SK-N-SH (cell line): ENCODE measurements around the gene SCAMP5. TPM values are rescaled to one million over a fixed set of nuclear protein-coding genes. Genes with fewer than 3 reads are reported as not detected.

Source experiments
- CTCF ChIA-PET: fragments of 300-600, 350-600 bp; formaldehyde crosslinking; extraction: SDS; loops from one replicate; lab custom pipeline; 2021; lab: Yijun Ruan, JAX
- POLR2A ChIA-PET: fragments of 350-600 bp; sonication (Branson Sonifier 250); formaldehyde crosslinking; extraction: SDS; loops from one replicate; lab custom pipeline; 2020; ENCODE audit warnings: antibody characterized with exemption, inconsistent platforms; lab: Yijun Ruan, JAX
- DNase-seq: peaks from one replicate; pipeline ENCODE4 v3.0.0; 2012
- H2AFZ ChIP-seq: fragments of 200-600 bp; sonication (generic); 2 replicates; pipeline ENCODE4 v1.8.1; 2016; ENCODE audit warnings: antibody characterized with exemption, mild to moderate bottlenecking, low read depth
- H3F3A ChIP-seq: fragments of 200-600 bp; sonication (generic); replicated peaks from 2 replicates; pipeline ENCODE3; 2016; ENCODE audit warnings: antibody characterized with exemption, mild to moderate bottlenecking; ENCODE audit not compliant: insufficient read depth
- H3K27ac ChIP-seq, 2 experiments: fragments of 200-500 bp in 1 of 2; fragments of 200-600 bp in 1 of 2; sonication (Bioruptor generic) in 1 of 2; sonication (generic), shearing (Covaris generic) in 1 of 2; 2 replicates each; pipeline versions ENCODE4 v1.5.1 to v1.6.1; 2014 to 2016; ENCODE audit warnings: low read depth in 2 of 2, inconsistent platforms in 1 of 2, low read length in 1 of 2, mild to moderate bottlenecking in 1 of 2, mixed read lengths in 1 of 2
- H3K27me3 ChIP-seq: fragments of 200-600 bp; sonication (generic), shearing (Covaris generic); 2 replicates; pipeline ENCODE4 v1.6.1; 2016; ENCODE audit warnings: mixed run types; ENCODE audit not compliant: insufficient read depth
- H3K36me3 ChIP-seq, 2 experiments: fragments of 200-500 bp in 1 of 2; fragments of 200-600 bp in 1 of 2; sonication (Bioruptor generic) in 1 of 2; sonication (generic) in 1 of 2; replicated peaks in 1 of 2; 2 replicates each; pipeline versions ENCODE3 to v1.5.1; 2014 to 2016; ENCODE audit warnings: low read length in 1 of 2, mild to moderate bottlenecking in 1 of 2; ENCODE audit not compliant: insufficient read depth in 2 of 2, control insufficient read depth in 1 of 2
- H3K4me1 ChIP-seq, 2 experiments: fragments of 200-500 bp in 1 of 2; fragments of 200-600 bp in 1 of 2; sonication (Bioruptor generic) in 1 of 2; sonication (generic), shearing (Covaris generic) in 1 of 2; 2 replicates each; pipeline versions ENCODE4 v1.5.1 to v1.6.1; 2014 to 2016; ENCODE audit warnings: low read depth in 1 of 2, low read length in 1 of 2, mixed run types in 1 of 2; ENCODE audit not compliant: insufficient read depth in 2 of 2, control insufficient read depth in 1 of 2
- H3K4me2 ChIP-seq: fragments of 200-600 bp; sonication (generic), shearing (Covaris generic); 2 replicates; pipeline ENCODE4 v1.6.1; 2017; ENCODE audit warnings: mixed run types
- H3K4me3 ChIP-seq, 2 experiments: fragments of 200-500 bp in 1 of 2; fragments of 200-600 bp in 1 of 2; sonication (Bioruptor generic) in 1 of 2; sonication (generic), shearing (Covaris generic) in 1 of 2; 2 replicates each; pipeline versions ENCODE4 v1.5.1 to v1.8.1; 2014 to 2016; ENCODE audit warnings: low read depth in 2 of 2, inconsistent platforms in 1 of 2, low read length in 1 of 2, mild to moderate bottlenecking in 1 of 2, mixed read lengths in 1 of 2, moderate library complexity in 1 of 2
- H3K79me2 ChIP-seq: fragments of 200-600 bp; sonication (generic); 2 replicates; pipeline ENCODE4 v1.8.1; 2017; ENCODE audit warnings: mild to moderate bottlenecking; ENCODE audit not compliant: insufficient read depth
- H3K9ac ChIP-seq: fragments of 200-600 bp; sonication (generic); 2 replicates; pipeline ENCODE4 v1.6.1; 2017; ENCODE audit warnings: mixed run types
- H3K9me2 ChIP-seq: fragments of 200-600 bp; sonication (generic); 2 replicates; pipeline ENCODE4 v1.6.1; 2017; ENCODE audit warnings: mixed run types
- H3K9me3 ChIP-seq: fragments of 200-600 bp; sonication (generic); 2 replicates; pipeline ENCODE4 v1.6.1; 2017; ENCODE audit warnings: mixed run types, mild to moderate bottlenecking, moderate library complexity
- H4K20me1 ChIP-seq: fragments of 200-600 bp; sonication (generic); 2 replicates; pipeline ENCODE4 v1.6.1; 2017; ENCODE audit warnings: mild to moderate bottlenecking, mixed run types; ENCODE audit not compliant: insufficient read depth
- CHD2 ChIP-seq: fragments of 150-350 bp; IDR thresholded peaks from 2 replicates; pipeline ENCODE4 v1.6.1; 2018; ENCODE audit warnings: low read length; ENCODE audit not compliant: partially characterized antibody
- ELF1 ChIP-seq: IDR thresholded peaks from 2 replicates; pipeline ENCODE4 v1.4.0; 2012
- MEF2A ChIP-seq: IDR thresholded peaks from 2 replicates; pipeline ENCODE4 v1.4.0; 2012; ENCODE audit warnings: low read depth, borderline replicate concordance
- MXI1 ChIP-seq: IDR thresholded peaks from 2 replicates; pipeline ENCODE4 v1.6.1; 2012; ENCODE audit warnings: mild to moderate bottlenecking, low read depth, low read length, improper control_type of control experiment
- NFIC ChIP-seq: IDR thresholded peaks from 2 replicates; pipeline ENCODE4 v1.4.0; 2012; ENCODE audit warnings: borderline replicate concordance
- NRF1 ChIP-seq: IDR thresholded peaks from 2 replicates; pipeline ENCODE4 v1.6.1; 2012; ENCODE audit warnings: low read depth, mild to moderate bottlenecking, low read length
- RCOR1 ChIP-seq: fragments of 150-350 bp; IDR thresholded peaks from 2 replicates; pipeline ENCODE4 v1.6.1; 2017; ENCODE audit warnings: antibody characterized with exemption, low read length
- RFX5 ChIP-seq: IDR thresholded peaks from 2 replicates; pipeline ENCODE4 v1.6.1; 2012; ENCODE audit warnings: mild to moderate bottlenecking, improper control_type of control experiment, low read length
- YY1 ChIP-seq: IDR thresholded peaks from 2 replicates; pipeline ENCODE4 v1.4.0; 2012; ENCODE audit warnings: low read depth, mild to moderate bottlenecking
- WGBS: methylation state at CpG from one replicate; pipeline ENCODE4 v1.1.6; 2017; ENCODE audit warnings: low lambda C conversion rate; 5-methylcytosine and 5-hydroxymethylcytosine counted together
- polyA plus RNA-seq, 3 experiments: library from polyadenylated mRNA; depleted of rRNA; stranded (reverse); fragments of >200 nt; gene quantifications; 2 replicates each; pipeline ENCODE4 v1.2.3, GENCODE V29; 2012
- TF ChIP-seq, protein P1 (sequence below): fragments of 150-350 bp; IDR thresholded peaks from 2 replicates; pipeline ENCODE4 v1.6.1; 2017; ENCODE audit warnings: antibody characterized with exemption, low read length, low read depth, borderline replicate concordance
- TF ChIP-seq, protein P2 (sequence below): IDR thresholded peaks from 2 replicates; pipeline ENCODE4 v1.4.0; 2012; ENCODE audit warnings: low read depth, borderline replicate concordance
- TF ChIP-seq, protein P3 (sequence below): fragments of 150-350 bp; IDR thresholded peaks from 2 replicates; pipeline ENCODE4 v1.6.1; 2016; ENCODE audit warnings: mild to moderate bottlenecking, low read depth, low read length

SCAMP5 gene
- polyA plus RNA-seq, 1 of the 3 experiments (the other 2 are of a cell fraction) = 27.9 TPM

DNA sequence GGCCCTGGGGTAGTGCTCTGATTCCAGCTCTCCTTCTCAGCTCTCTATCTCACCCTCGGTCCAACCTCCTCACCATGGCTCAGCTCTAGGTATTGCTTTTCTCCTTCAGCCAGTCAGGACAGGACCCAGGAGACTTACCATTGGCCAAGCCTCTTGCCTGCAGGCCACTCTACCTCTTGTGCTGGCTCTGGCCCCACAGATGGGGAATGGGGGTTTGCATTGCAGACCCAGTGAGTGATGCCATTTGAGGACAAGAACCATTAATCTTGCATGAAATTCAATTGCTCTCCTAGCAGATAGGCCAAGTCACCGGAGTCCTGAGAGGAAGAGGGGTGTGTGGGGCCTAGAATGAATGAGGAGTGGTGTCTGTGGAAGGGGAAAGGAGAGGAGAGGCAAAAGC is 32.7 kb upstream of the SCAMP5 start (continued):
- no peak for TF ChIP-seq RFX5

DNA sequence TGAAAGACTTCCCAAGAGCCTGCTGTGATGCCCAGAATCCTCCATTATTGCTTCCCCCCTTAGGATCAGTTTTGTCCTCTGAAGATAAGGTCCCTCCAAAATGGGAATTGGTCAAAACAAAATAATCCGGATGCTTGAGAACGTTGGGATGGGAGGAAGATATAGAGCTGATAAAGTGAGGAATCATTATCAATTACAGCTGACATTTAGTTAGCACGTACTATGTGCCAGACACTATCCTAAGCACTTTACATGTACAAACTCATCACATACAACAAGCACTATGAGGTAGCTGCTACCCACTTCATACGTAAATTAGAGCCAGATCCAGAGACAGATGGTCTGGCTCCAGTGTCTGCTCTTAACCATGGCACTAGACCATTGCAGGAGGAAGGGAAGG is 32.1 kb upstream of the SCAMP5 start:
- H3K4me2 ChIP-seq = no peak overlapping the region
- peak overlapping the region in 1 of 2 experiments; percentile 29; a peak in 1 of 4 replicates for H3K27ac ChIP-seq
- no peaks in the 10 kb centered on the region for H3K9me3 ChIP-seq
- no peak for DNase-seq
- WGBS = 67% methylated on average over 4 of the region's 4 CpGs
- no peaks in the 10 kb centered on the region for H3K9me2 ChIP-seq
- no peak overlapping the region for H3K9ac ChIP-seq
- no peak overlapping the region for H3K4me3 ChIP-seq
- TF ChIP-seq MEF2A (no peak), NFIC (no peak), NRF1 (no peak), CHD2 (no peak)
- peaks cover 7 to 16% of the 10 kb centered on the region in 2 experiments; a peak in 2 of 4 replicates for H3K4me1 ChIP-seq
- CTCF ChIA-PET = interaction anchor here (0.9 to 2.4 kb wide), 4 partner anchors 10 to 25 kb away, joined by 3 to 9 read pairs (median 4); no protein-coding TSS in a partner anchor
- no peaks in the 10 kb centered on the region for H4K20me1 ChIP-seq
- no peaks in the 10 kb centered on the region; the same call in 1 of the 2 replicates for H3K27me3 ChIP-seq
- H2AFZ ChIP-seq = no peak overlapping the region
- POLR2A ChIA-PET = interaction anchor here (1.1 kb wide), 2 partner anchors 10 to 32 kb away, joined by 3 read pairs; partner anchors contain the start of gene SCAMP5
- peaks cover 5% of the 10 kb centered on the region for H3F3A ChIP-seq
- no peaks in the 10 kb centered on the region for H3K36me3 ChIP-seq
- no peaks in the 10 kb centered on the region for H3K79me2 ChIP-seq

DNA sequence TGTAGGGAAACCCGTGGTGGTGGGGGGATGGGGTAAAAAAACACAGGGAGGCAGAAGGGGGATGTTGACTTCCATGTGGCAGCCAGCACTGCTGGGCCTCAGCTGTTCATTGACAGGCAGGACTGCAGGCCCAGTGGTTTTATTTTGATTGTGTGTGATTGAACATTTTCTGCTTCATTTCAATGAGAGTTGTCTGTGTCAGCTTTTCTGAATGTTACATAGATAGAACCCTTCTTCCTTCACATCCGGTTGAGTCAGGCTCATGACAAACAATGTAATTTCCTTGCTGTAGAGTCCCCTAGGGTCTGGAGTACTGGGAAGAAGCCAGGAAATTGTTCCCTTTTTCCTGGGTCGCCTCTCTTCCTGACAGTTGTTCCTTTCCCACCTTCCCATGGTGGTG is 30.6 kb upstream of the SCAMP5 start:
- H3K4me3 ChIP-seq = no peak overlapping the region
- peaks cover 5% of the 10 kb centered on the region for H3F3A ChIP-seq
- POLR2A ChIA-PET = no interaction called here
- no peak for DNase-seq
- 21% methylated on average over 3 of the region's 3 CpGs for WGBS
- peak overlapping the region in 1 of 2 experiments; percentile 22; a peak in 3 of 4 replicates for H3K27ac ChIP-seq
- no peaks in the 10 kb centered on the region for H3K27me3 ChIP-seq
- H3K79me2 ChIP-seq = no peaks in the 10 kb centered on the region
- H3K4me2 ChIP-seq = peak overlapping the region; percentile 17; the same call in 1 of the 2 replicates
- TF ChIP-seq YY1 (no peak), RCOR1 (no peak), MEF2A (no peak)
- TF ChIP-seq, all 33 proteins: peak for 0
- H3K9me2 ChIP-seq = no peaks in the 10 kb centered on the region
- CTCF ChIA-PET = interaction anchor here (1.5 to 2.4 kb wide), 2 partner anchors 23 to 30 kb away, joined by 3 to 9 read pairs; no protein-coding TSS in a partner anchor
- 0 out of 2 replicates have a peak overlapping the region, but pooled peaks have one; percentile 41 for H2AFZ ChIP-seq
- H3K4me1 ChIP-seq = peaks cover 7 to 13% of the 10 kb centered on the region in 2 experiments; a peak in 2 of 4 replicates
- H3K36me3 ChIP-seq = no peaks in the 10 kb centered on the region
- H3K9me3 ChIP-seq = no peaks in the 10 kb centered on the region
- no peaks in the 10 kb centered on the region for H4K20me1 ChIP-seq
- no peak overlapping the region for H3K9ac ChIP-seq

DNA sequence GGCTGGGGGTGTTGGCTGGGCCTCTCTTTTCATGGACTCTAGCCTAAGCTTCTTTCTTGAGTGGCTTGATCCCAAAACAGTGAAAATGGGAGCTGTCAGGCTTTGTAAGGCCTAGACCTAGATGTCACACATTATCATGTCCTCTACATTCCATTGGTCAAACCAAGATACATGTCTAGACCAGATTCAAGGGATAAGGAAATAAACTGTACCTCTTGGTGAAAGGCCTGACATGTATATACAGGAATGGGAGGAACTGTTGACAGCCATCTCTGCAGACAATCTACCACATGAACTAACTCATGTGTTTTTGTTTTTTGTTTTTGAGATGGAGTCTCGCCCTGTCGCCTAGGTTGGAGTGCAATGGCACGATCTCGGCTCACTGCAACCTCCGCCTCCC is 27.7 kb upstream of the SCAMP5 start:
- POLR2A ChIA-PET = interaction anchor here (1.1 kb wide), 1 partner anchor 28 kb away, joined by 3 read pairs; the partner anchor contains the start of gene SCAMP5

More for the DNA sequence above, 27.7 kb upstream of the SCAMP5 start:
- Histone ChIP-seq H3K4me2 (no peak overlapping the region), H3K9me3 (no peaks in the 10 kb centered on the region), H2AFZ (no peak overlapping the region), H3F3A (peaks cover 5% of the 10 kb centered on the region), H3K79me2 (no peaks in the 10 kb centered on the region), H3K27ac (no peak overlapping the region), H3K27me3 (no peaks in the 10 kb centered on the region), H4K20me1 (no peaks in the 10 kb centered on the region), H3K9me2 (no peaks in the 10 kb centered on the region), H3K4me3 (no peak overlapping the region), H3K4me1 (peaks cover 7% of the 10 kb centered on the region in 2 experiments; a peak in 2 of 4 replicates)
- DNase-seq = no peak
- 97% methylated on average over 5 of the region's 5 CpGs for WGBS
- CTCF ChIA-PET = interaction anchor here (0.9 to 1.3 kb wide), 3 partner anchors 9 to 199 kb away, joined by 3 read pairs; no protein-coding TSS in a partner anchor
- TF ChIP-seq MXI1 (no peak), ELF1 (no peak), MEF2A (no peak), YY1 (no peak), NFIC (no peak)
- TF ChIP-seq, protein P1, sequence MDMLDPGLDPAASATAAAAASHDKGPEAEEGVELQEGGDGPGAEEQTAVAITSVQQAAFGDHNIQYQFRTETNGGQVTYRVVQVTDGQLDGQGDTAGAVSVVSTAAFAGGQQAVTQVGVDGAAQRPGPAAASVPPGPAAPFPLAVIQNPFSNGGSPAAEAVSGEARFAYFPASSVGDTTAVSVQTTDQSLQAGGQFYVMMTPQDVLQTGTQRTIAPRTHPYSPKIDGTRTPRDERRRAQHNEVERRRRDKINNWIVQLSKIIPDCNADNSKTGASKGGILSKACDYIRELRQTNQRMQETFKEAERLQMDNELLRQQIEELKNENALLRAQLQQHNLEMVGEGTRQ = no peak
- TF ChIP-seq, protein P2, sequence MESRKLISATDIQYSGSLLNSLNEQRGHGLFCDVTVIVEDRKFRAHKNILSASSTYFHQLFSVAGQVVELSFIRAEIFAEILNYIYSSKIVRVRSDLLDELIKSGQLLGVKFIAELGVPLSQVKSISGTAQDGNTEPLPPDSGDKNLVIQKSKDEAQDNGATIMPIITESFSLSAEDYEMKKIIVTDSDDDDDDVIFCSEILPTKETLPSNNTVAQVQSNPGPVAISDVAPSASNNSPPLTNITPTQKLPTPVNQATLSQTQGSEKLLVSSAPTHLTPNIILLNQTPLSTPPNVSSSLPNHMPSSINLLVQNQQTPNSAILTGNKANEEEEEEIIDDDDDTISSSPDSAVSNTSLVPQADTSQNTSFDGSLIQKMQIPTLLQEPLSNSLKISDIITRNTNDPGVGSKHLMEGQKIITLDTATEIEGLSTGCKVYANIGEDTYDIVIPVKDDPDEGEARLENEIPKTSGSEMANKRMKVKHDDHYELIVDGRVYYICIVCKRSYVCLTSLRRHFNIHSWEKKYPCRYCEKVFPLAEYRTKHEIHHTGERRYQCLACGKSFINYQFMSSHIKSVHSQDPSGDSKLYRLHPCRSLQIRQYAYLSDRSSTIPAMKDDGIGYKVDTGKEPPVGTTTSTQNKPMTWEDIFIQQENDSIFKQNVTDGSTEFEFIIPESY = no peak
- TF ChIP-seq, protein P3, sequence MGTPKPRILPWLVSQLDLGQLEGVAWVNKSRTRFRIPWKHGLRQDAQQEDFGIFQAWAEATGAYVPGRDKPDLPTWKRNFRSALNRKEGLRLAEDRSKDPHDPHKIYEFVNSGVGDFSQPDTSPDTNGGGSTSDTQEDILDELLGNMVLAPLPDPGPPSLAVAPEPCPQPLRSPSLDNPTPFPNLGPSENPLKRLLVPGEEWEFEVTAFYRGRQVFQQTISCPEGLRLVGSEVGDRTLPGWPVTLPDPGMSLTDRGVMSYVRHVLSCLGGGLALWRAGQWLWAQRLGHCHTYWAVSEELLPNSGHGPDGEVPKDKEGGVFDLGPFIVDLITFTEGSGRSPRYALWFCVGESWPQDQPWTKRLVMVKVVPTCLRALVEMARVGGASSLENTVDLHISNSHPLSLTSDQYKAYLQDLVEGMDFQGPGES = no peak
- TF ChIP-seq, all 33 proteins: peak for 0
- no peak overlapping the region for H3K9ac ChIP-seq
- no peaks in the 10 kb centered on the region for H3K36me3 ChIP-seq
